ENCODE results near the gene CLRN3. TPM values are rescaled to one million over a fixed set of nuclear protein-coding genes. Genes with fewer than 3 reads are reported as not detected.

CLRN3 gene
- not detected in 2 replicates for total RNA-seq (2021)
- not detected for Bru-seq, nascent RNA
- percentile 5 among the genes with signal in this experiment for BruChase-seq, experiment 1, labeled RNA remaining after a 2-hour chase
- not detected for BruChase-seq, experiment 2, labeled RNA remaining after a 6-hour chase
- long read RNA-seq: 0 reads

GRCh38 chr10:127892743-127893142 is at the start of gene CLRN3:
Gene CLRN3 (minus strand): TSS chr10:127892941. CDS start chr10:127892784, 157 bp downstream.
- H4K20me1 ChIP-seq (ENCODE audit: insufficient read depth): no peaks in the 10 kb centered on the region
- H3K27ac ChIP-seq: no peak within 1 kb of the TSS
- H3K4me3 ChIP-seq: no peak within 1 kb of the TSS
- H2AFZ ChIP-seq: no peak within 1 kb of the TSS
- ChIA-PET CTCF (no interaction called here), POLR2A (ENCODE audit: unreplicated experiment) (no interaction called here)
- no TSS peak for BruUV-seq (replicated peaks)
- no peak within 1 kb of the TSS for H3K4me2 ChIP-seq
- no peaks in the 10 kb centered on the region for H3F3A ChIP-seq (ENCODE audit: insufficient read depth, low read depth)
- H3K4me1 ChIP-seq (replicated peaks; ENCODE audit: insufficient read depth): no peaks in the 10 kb centered on the region
- no peaks in the 10 kb centered on the region for H3K9me2 ChIP-seq (ENCODE audit: insufficient read depth)
- H3K79me2 ChIP-seq (ENCODE audit: low read depth): no peaks in the 10 kb centered on the region
- intact Hi-C loops (cut with micrococcal nuclease; ENCODE audit: unreplicated experiment): no loop called here
- TF ChIP-seq EZH2 (IDR thresholded peaks at IDR 0.05; ENCODE audit: low read depth): no peak
- no peak for DNase-seq
- no peaks in the 10 kb centered on the region for H3K36me3 ChIP-seq (ENCODE audit: low read depth)
- no peaks in the 10 kb centered on the region for H3K27me3 ChIP-seq (ENCODE audit: insufficient read depth, low read depth)
- no peaks in the 10 kb centered on the region for H3K9me3 ChIP-seq (ENCODE audit: insufficient read depth, low read depth)

GRCh38 chr10:127940866-127941640 is 48.3 kb upstream of the CLRN3 start:
- Histone ChIP-seq H3K9me3 (ENCODE audit: insufficient read depth, low read depth) (no peaks in the 10 kb centered on the region), H3K36me3 (ENCODE audit: low read depth) (no peaks in the 10 kb centered on the region), H2AFZ (no peak overlapping the region), H3K4me2 (no peak overlapping the region), H4K20me1 (ENCODE audit: insufficient read depth) (no peaks in the 10 kb centered on the region), H3F3A (ENCODE audit: insufficient read depth, low read depth) (peaks cover 9% of the 10 kb centered on the region), H3K79me2 (ENCODE audit: low read depth) (no peaks in the 10 kb centered on the region), H3K27me3 (ENCODE audit: insufficient read depth, low read depth) (no peaks in the 10 kb centered on the region), H3K27ac (no peak overlapping the region), H3K4me3 (no peak overlapping the region), H3K9me2 (ENCODE audit: insufficient read depth) (no peaks in the 10 kb centered on the region), H3K4me1 (replicated peaks; ENCODE audit: insufficient read depth) (peaks cover 27% of the 10 kb centered on the region)
- DNase-seq: no peak
- intact Hi-C loops (cut with micrococcal nuclease; ENCODE audit: unreplicated experiment): no loop called here
- no TSS peak for BruUV-seq (replicated peaks)
- CTCF ChIA-PET: no interaction called here
- POLR2A ChIA-PET (ENCODE audit: unreplicated experiment): no interaction called here
- TF ChIP-seq CTCF (conservative IDR thresholded peaks at IDR 0.05) (no peak), EZH2 (IDR thresholded peaks at IDR 0.05; ENCODE audit: low read depth) (no peak)

- Histone ChIP-seq H4K20me1 (ENCODE audit: insufficient read depth) (no peaks in the 10 kb centered on the region), H3K27me3 (ENCODE audit: insufficient read depth, low read depth) (no peaks in the 10 kb centered on the region), H3K9me3 (ENCODE audit: insufficient read depth, low read depth) (no peaks in the 10 kb centered on the region), H3K4me3 (no peak overlapping the region), H3K79me2 (ENCODE audit: low read depth) (no peaks in the 10 kb centered on the region), H3F3A (ENCODE audit: insufficient read depth, low read depth) (peaks cover 5% of the 10 kb centered on the region), H3K4me2 (no peak overlapping the region), H2AFZ (no peak overlapping the region), H3K36me3 (ENCODE audit: low read depth) (no peaks in the 10 kb centered on the region), H3K27ac (no peak overlapping the region), H3K9me2 (ENCODE audit: insufficient read depth) (no peaks in the 10 kb centered on the region), H3K4me1 (replicated peaks; ENCODE audit: insufficient read depth) (peaks cover 17% of the 10 kb centered on the region)
- ChIA-PET CTCF (no interaction called here), POLR2A (ENCODE audit: unreplicated experiment) (no interaction called here)
- BruUV-seq (replicated peaks): no TSS peak
- intact Hi-C loops (cut with micrococcal nuclease; ENCODE audit: unreplicated experiment): no loop called here
- TF ChIP-seq CTCF (conservative IDR thresholded peaks at IDR 0.05) (no peak), EZH2 (IDR thresholded peaks at IDR 0.05; ENCODE audit: low read depth) (no peak)
- DNase-seq: no peak
Observed at GRCh38 chr10:127939786-127940330, 47.1 kb upstream of the CLRN3 start.

Data from PC-9 (cell line).